Left ventricle myocardium inferior (tissue), 1 donor: ENCODE data around the gene IL16. TPM values are rescaled to one million over a fixed set of nuclear protein-coding genes. Genes with fewer than 3 reads are reported as not detected.
A peak's percentile ranks its signal among the peaks of the same experiment; 100 is the strongest.

Experiments used
- DNase-seq: peaks from one replicate; pipeline ENCODE4 v3.0.0-alpha.2; 2020
- H3K27ac ChIP-seq: fragments of 200-600 bp; replicated peaks from 2 replicates; pipeline ENCODE4 v1.8.0; 2021
- H3K27me3 ChIP-seq: fragments of 200-600 bp; 2 replicates; pipeline ENCODE4 v1.8.0; 2021; ENCODE audit warnings: low read depth
- H3K36me3 ChIP-seq: fragments of 200-600 bp; 2 replicates; pipeline ENCODE4 v1.8.0; 2021
- H3K4me1 ChIP-seq: fragments of 200-600 bp; 2 replicates; pipeline ENCODE4 v1.8.0; 2021
- H3K4me3 ChIP-seq: fragments of 200-600 bp; 2 replicates; pipeline ENCODE4 v1.8.0; 2021; ENCODE audit warnings: mild to moderate bottlenecking, moderate library complexity
- H3K9me3 ChIP-seq: fragments of 200-600 bp; replicated peaks from 2 replicates; pipeline ENCODE4 v1.8.0; 2021
- CTCF ChIP-seq: fragments of 200-600 bp; IDR thresholded peaks from 2 replicates; pipeline ENCODE4 v1.8.0; 2021; ENCODE audit warnings: antibody characterized with exemption, mild to moderate bottlenecking, borderline replicate concordance
- intact Hi-C: fragments of 100-400 bp; cut with micrococcal nuclease; formaldehyde crosslinking; loops from one replicate; pipeline ENCODE4 v1.11.0; 2022
- total RNA-seq: library from RNA; stranded (reverse); fragmentation: NEBNext Ultra II Directional; extraction: Animal tissue kit (Norgen Biotek cat#: 25700); gene quantifications from one replicate; pipeline ENCODE4 v1.2.1, GENCODE V29; 2021
- donor health status: DM: no; HTN: yes; CAD: no; lungs with severe emphysema.

The IL16 gene
- total RNA-seq, 1 donor from 2014 or later: 3.8 TPM

DNA sequence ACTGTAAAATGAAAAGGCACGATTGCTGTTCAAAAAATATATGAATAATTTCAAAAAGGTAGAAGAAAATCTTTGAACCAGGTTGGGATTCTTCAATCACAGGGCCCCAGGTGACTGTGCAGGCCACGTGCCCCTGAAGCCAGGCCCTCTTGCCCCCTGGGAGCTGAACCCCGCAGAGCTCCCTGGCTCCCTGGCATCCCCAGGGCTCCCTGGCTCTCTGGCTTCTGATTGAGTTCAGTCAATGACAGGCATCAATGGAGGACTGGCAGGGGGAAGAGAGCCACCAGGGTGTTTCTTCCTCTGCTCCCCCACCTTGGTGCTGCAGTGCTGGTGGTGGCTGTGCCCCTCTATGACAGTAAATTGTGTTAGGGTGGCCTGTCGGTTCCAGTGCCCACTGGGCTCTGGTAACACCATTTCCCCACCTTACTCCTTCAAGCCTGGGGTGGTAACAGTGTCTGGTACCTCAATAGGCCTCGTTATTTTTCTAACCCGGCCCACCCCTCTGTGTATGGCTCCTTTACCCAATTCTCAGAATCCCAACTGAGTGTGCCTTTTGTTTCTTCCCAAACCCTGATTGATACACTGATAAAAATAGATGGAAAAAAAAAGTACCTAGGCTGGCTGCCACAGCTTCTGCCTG lies 64.6 kb downstream of the IL16 start:
- no peak for DNase-seq
- intact Hi-C loops: loop anchor here (10.0 kb wide), 1 partner anchor 266 kb away; no protein-coding TSS in a partner anchor
- Histone ChIP-seq H3K4me1 (peaks cover 19% of the 10 kb centered on the region), H3K4me3 (no peak overlapping the region), H3K36me3 (no peaks in the 10 kb centered on the region), H3K9me3 (no peaks in the 10 kb centered on the region), H3K27me3 (peaks cover 10% of the 10 kb centered on the region), H3K27ac (no peak overlapping the region)
- no peak for TF ChIP-seq CTCF

- H3K36me3 ChIP-seq: no peaks in the 10 kb centered on the region
- H3K4me1 ChIP-seq: peaks cover 20% of the 10 kb centered on the region
- H3K27me3 ChIP-seq: peaks cover 10% of the 10 kb centered on the region
- DNase-seq: no peak
- no peak overlapping the region for H3K27ac ChIP-seq
- no peak for TF ChIP-seq CTCF
- no peaks in the 10 kb centered on the region for H3K9me3 ChIP-seq
- H3K4me3 ChIP-seq: no peak overlapping the region
- intact Hi-C loops: loop anchor here (10.0 kb wide), 1 partner anchor 269 kb away; no protein-coding TSS in a partner anchor
Observed at GRCh38 chr15:81263477-81263876, 66.8 kb downstream of the IL16 start.

GRCh38 chr15:81264072-81264857 lies 67.6 kb downstream of the IL16 start:
- peaks cover 3% of the 10 kb centered on the region for H3K36me3 ChIP-seq
- H3K27me3 ChIP-seq: peaks cover 10% of the 10 kb centered on the region
- peaks cover 20% of the 10 kb centered on the region for H3K4me1 ChIP-seq
- intact Hi-C loops: loop anchor here (10.0 kb wide), 1 partner anchor 269 kb away; no protein-coding TSS in a partner anchor
- DNase-seq: no peak
- peak overlapping the region; percentile 20 for H3K27ac ChIP-seq
- no peak for TF ChIP-seq CTCF
- H3K4me3 ChIP-seq: no peak overlapping the region
- no peaks in the 10 kb centered on the region for H3K9me3 ChIP-seq

DNA sequence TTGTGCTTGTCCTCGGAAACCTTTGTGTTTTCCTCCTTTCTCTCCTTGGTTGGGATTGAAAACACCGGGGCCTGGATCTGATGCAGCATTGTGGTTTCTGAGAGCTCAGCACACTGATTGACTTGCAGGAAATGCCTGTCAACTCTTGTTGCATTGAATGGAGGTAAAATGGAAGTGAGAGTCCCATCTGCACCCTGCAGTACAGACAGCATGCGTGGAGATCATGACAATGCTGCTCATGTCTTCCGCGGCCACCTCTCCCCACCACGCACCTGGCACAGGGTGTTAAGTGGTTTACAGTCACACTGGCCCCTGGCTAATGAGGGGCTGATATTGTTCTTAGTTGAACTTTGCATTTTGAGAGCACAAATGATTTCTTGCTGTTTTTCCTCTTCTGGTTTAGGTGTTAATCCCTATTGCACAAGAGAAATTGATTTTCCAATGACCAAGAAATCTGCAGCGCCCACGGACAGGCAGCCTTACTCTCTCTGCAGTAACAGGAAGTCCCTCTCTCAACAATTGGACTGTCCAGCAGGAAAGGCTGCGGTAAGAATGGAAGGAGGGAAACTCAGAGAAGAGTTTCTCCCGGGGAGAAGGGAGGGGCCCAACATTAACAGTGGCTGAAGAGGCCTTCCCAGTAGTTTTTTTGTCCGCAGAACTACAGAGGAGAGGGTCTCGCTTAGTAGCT lies 68.7 kb downstream of the IL16 start:
- Histone ChIP-seq H3K36me3 (peaks cover 12% of the 10 kb centered on the region), H3K27me3 (peaks cover 10% of the 10 kb centered on the region), H3K27ac (no peak overlapping the region), H3K4me1 (peaks cover 20% of the 10 kb centered on the region), H3K4me3 (peak overlapping the region; percentile 18), H3K9me3 (no peaks in the 10 kb centered on the region)
- no peak for DNase-seq
- TF ChIP-seq CTCF: no peak
- intact Hi-C loops: loop anchor here (5.0 to 10.0 kb wide), 3 partner anchors 113 to 271 kb away; no protein-coding TSS in a partner anchor
